Germinal center (tissue), 1 donor: ENCODE results near the gene CABCOCO1.
A peak's percentile ranks its signal among the peaks of the same experiment; 100 is the strongest.

Source experiments
- DNase-seq: peaks from one replicate; pipeline ENCODE4 v3.0.0; 2012; ENCODE audit warnings: mixed read lengths, low spot score

CABCOCO1 gene

GRCh38 chr10:61786728-61787127 lies 124.0 kb downstream of the CABCOCO1 start:
- no peak for DNase-seq

- DNase-seq, result no peak
Measured at GRCh38 chr10:61787170-61787569, 124.4 kb downstream of the CABCOCO1 start.

- no peak for DNase-seq
Measured at GRCh38 chr10:61789031-61789430, 126.3 kb downstream of the CABCOCO1 start.

- DNase-seq, result no peak
Measured at GRCh38 chr10:61791216-61791615, 128.5 kb downstream of the CABCOCO1 start.

GRCh38 chr10:61792097-61792716 lies 129.5 kb downstream of the CABCOCO1 start:
- DNase-seq, result no peak

- DNase-seq, result no peak
Measured at GRCh38 chr10:61792921-61793320, 130.2 kb downstream of the CABCOCO1 start.

- DNase-seq, result no peak
Measured at GRCh38 chr10:61793760-61794703, 131.3 kb downstream of the CABCOCO1 start.

- no peak for DNase-seq
Measured at GRCh38 chr10:61795147-61795546, 132.4 kb downstream of the CABCOCO1 start.

GRCh38 chr10:61795551-61795950 lies 132.8 kb downstream of the CABCOCO1 start:
- DNase-seq, result peak; percentile 11

- DNase-seq, result no peak
Measured at GRCh38 chr10:61796785-61797184, 134.1 kb downstream of the CABCOCO1 start.

GRCh38 chr10:61797304-61798153 lies 134.8 kb downstream of the CABCOCO1 start:
- DNase-seq, result no peak

GRCh38 chr10:61798713-61799112 lies 136.0 kb downstream of the CABCOCO1 start:
- DNase-seq, result no peak

- no peak for DNase-seq
Measured at GRCh38 chr10:61801484-61801883, 138.8 kb downstream of the CABCOCO1 start.

GRCh38 chr10:61803269-61803668 lies 140.5 kb downstream of the CABCOCO1 start:
- no peak for DNase-seq

- DNase-seq, result no peak
Measured at GRCh38 chr10:61804414-61804813, 141.7 kb downstream of the CABCOCO1 start.

GRCh38 chr10:61805091-61805490 lies 142.4 kb downstream of the CABCOCO1 start:
- DNase-seq, result no peak

GRCh38 chr10:61810263-61810662 lies 147.5 kb downstream of the CABCOCO1 start:
- no peak for DNase-seq

- no peak for DNase-seq
Measured at GRCh38 chr10:61812052-61812721, 149.5 kb downstream of the CABCOCO1 start.

- DNase-seq, result no peak
Measured at GRCh38 chr10:61812920-61813319, 150.2 kb downstream of the CABCOCO1 start.

GRCh38 chr10:61814160-61814559 lies 151.4 kb downstream of the CABCOCO1 start:
- DNase-seq, result no peak

GRCh38 chr10:61815496-61815895 lies 152.8 kb downstream of the CABCOCO1 start:
- no peak for DNase-seq
